ENCODE data around the gene GP1BB.

Gene GP1BB

DNA sequence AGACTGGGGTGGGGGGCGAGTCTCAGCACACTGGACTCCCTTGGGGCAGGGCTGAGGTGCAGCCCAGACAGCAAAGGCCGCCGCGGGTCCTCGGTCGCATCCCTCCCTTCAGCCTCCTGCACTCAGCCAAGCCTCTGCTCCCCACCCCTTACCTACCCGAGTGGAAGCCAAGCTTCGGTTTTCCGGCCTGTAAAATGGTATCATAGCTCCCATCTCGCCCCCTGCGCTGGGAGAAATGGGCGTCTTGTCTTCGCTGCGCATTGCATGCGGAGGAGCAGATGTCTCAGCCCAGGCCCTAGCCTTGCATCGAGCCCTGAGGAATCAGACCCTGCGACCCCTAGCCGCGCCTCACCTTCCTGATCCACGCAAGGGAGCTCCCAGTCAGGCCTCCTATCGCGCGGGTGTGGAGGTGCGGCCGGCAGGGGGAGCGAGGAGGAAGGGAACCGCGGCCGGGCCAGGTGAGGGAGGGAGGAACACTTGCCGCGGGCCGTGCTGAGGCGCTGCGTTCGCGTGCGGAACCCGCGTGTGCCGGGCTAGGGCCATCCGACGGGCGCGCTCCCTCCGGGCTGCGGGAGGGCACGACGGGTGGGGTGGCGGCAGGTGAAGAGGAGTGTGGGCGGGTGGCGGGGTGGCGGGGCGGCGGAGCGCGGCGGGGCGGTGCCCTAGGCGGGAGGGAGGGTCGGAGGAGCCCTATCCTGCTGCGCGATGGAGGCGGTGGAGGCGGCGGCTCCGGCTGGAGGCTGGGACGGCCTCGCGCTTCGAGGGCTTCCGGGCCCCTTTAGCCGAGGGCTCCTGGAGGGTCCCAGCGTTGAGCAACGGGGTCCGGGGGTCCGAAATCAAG is 33.2 kb downstream of the GP1BB start:
- DNase-seq: no peak

- no peak for DNase-seq
Measured at GRCh38 chr22:19757140-19757984, 34.0 kb downstream of the GP1BB start.

- DNase-seq: no peak
Measured at GRCh38 chr22:19757985-19758895, 34.9 kb downstream of the GP1BB start.

- no peak for DNase-seq
Measured at GRCh38 chr22:19758896-19759426, 35.6 kb downstream of the GP1BB start.

- DNase-seq: no peak
Measured at GRCh38 chr22:19759427-19760057, 36.2 kb downstream of the GP1BB start.

- DNase-seq: no peak
Measured at GRCh38 chr22:19760058-19760950, 37.0 kb downstream of the GP1BB start, which contains the start of gene TBX1. Gene TBX1, plus strand, starts transcription at chr22:19760778. Its CDS starts 66 bp downstream, at chr22:19760844.

DNA sequence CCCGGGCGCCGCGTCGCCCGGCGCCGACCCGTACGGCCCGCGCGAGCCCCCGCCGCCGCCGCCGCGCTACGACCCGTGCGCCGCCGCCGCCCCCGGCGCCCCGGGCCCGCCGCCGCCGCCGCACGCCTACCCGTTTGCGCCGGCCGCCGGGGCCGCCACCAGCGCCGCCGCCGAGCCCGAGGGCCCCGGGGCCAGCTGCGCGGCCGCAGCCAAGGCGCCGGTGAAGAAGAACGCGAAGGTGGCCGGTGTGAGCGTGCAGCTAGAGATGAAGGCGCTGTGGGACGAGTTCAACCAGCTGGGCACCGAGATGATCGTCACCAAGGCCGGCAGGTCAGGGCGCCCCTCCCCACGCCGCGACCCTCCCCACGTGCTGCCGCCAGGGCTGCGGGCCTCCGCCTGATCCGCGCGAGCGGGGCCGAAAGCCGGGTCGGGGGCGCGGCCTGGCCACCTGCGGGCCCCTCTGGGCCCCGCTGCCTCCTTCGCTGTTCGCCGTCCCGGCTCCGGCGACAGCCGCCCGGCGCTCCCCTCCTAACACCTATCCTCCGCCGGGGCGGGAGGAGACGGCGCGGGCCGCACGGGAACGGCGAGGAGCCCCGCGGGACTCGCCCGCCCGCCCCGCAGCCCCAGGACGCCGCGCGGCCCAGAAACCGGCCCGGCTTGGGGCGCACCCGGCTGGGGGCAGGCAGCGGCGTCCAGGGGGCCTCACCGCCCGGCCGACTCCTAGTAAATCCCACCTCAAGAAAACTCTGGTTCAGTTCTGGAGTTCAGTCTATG is 37.8 kb downstream of the GP1BB start:
- no peak for DNase-seq

DNA sequence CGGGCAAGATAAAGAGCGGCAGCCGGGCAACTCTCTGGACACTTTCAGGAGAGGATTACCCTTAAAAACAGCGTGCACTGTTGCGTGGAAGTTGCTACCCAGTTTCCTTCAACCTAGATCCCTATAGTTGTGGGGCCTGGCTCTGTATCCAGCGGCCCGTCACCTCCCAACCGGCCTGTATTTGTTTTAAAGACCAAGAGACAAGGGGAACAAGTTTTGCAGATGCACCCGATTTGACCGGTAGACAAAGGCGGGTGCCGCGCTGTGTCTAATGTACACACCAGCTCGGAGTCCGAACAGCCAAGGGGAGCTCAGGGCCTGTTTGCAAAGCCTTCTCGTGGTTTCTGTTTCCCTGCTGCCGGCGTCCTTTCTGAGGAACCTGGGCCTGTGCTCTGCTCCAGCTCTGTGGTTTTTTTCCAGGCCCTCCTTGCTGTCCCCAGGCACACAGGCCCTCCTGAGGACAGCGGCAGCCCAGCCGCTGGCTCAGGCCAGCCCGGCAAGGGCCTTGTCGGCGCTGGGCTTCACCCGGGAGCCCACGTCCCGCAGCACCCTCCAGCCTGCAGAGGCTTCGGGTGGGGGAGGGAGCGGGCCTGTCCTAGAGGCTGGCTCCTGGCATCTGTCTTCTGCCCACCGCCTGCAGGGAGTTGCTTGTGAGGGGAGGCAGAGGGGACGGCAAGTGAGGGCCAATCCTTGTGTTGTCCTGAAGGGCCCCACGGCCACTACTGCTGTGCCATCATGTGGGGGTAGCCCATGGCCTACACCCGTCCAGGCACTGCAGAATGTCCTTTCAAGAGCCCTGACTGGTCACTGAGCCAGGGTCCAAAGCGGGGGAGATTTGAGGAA is 38.6 kb downstream of the GP1BB start:
- DNase-seq: no peak

DNA sequence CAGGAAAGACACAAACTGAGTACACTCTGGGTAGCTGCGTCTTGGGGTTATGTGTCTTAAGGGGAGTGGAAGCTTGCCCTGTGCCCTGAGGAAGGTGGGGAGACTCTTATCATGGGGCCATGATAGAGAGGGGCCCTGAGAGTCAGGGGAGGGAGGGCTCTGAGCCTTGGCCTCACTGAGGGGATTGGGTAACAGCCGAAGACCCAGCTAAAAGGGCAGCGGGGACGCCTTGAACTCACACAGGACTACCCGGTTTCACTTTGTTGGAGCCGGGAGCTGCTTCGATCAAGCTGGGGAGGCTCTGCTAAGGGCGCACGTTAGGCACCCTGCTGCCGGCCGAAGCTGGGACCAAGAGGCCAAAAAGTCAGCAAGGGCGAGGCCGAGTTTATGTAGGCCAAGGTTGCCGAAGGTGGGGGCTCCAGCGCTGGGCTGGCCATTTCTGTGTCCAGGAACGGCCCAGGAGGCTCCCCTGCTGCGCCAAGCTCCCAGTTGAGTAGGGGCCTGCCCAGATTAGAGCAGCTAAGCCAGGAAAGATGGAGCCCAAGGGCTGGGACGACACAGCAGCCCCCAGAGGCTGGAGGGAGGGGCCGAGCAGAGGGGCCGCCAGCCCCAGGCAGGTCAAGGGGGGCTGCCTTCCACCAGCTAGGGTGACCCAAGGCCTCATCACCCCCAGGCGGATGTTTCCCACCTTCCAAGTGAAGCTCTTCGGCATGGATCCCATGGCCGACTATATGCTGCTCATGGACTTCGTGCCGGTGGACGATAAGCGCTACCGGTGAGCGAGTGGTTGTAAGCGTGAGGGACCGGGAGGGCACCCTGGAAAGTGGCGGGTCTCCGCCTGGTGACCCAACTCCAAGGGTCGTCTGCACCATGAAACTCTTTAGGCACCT is 39.5 kb downstream of the GP1BB start:
- DNase-seq: no peak

- DNase-seq: no peak
Measured at GRCh38 chr22:19763458-19764298, 40.3 kb downstream of the GP1BB start.

DNA sequence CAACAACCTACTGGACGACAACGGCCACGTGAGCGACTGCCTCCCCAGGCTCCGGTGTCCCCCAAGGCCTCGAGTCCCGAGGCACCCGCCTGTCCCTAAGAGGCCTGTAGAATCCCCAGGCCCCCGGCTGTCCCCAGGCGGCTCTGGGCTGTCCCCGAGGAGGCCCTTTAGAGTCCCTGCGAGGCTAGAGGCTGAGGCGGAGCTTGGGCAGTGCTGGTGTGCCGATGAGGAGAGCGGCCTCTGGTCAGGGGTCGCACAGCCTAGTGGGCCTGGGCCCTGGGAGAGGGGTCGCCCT is 40.9 kb downstream of the GP1BB start:
- DNase-seq: no peak

- no peak for DNase-seq
Measured at GRCh38 chr22:19764636-19765476, 41.5 kb downstream of the GP1BB start.

DNA sequence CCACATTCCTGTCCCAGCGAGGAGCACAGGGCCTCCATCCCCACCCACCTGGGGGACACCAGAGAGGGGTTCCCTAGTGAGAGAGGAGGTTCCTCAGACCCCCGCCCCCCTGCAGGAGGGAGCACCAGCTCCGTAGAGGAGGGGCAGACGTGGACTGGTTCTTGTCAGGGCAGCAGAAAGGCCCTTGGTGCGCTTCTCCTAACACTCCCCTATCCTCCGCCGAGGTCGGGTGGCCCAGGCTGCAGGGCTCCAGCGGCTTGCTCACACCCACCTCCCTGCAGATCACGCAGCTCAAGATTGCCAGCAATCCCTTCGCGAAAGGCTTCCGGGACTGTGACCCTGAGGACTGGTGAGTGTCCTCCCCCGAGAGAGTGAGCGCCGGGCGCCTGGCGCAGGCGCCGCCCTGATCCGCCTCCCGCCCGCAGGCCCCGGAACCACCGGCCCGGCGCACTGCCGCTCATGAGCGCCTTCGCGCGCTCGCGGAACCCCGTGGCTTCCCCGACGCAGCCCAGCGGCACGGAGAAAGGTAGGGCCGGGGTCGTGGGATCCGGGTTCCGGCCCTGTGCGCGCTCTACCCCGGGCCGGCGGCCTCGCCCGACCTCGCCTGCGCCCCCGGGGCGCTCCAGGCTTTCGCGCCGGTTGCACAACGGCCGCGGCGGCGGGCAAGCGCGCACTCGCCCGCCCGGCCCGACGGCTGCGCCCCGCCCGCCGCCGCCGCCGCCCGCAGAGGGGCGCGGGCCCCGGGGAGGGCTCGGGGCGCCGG is 42.3 kb downstream of the GP1BB start:
- no peak for DNase-seq

- DNase-seq: no peak
Measured at GRCh38 chr22:19766240-19766510, 42.8 kb downstream of the GP1BB start.

GRCh38 chr22:19766511-19767426 is 43.4 kb downstream of the GP1BB start:
- DNase-seq: no peak

Data from midbrain (tissue), 1 donor.